SK-N-SH treated with all-trans-retinoic acid at 6 μM for 48 hours (cell line): ENCODE measurements around the gene FLNC.

Source experiments
- OSR1 ChIP-seq: fragments of 250-450 bp; sonication (Bioruptor Pico); IDR thresholded peaks from 2 replicates; pipeline ENCODE4 v1.8.0; 2022; ENCODE audit warnings: moderate library complexity, mild to moderate bottlenecking, inconsistent platforms
- TSHZ2 ChIP-seq: fragments of 250-450 bp; sonication (Bioruptor Pico); IDR thresholded peaks from 2 replicates; pipeline ENCODE4 v1.5.0; 2020; ENCODE audit warnings: mild to moderate bottlenecking, moderate library complexity
- ZFP30 ChIP-seq: fragments of 450-650 bp; formaldehyde crosslinking; IDR thresholded peaks from 2 replicates; pipeline ENCODE4 v1.5.0; 2022; ENCODE audit warnings: mild to moderate bottlenecking, moderate library complexity
- TF ChIP-seq, protein P1 (sequence below): fragments of 250-450 bp; sonication (Bioruptor Pico); IDR thresholded peaks from 2 replicates; pipeline ENCODE4 v1.5.1; 2021; ENCODE audit warnings: mild to moderate bottlenecking, moderate library complexity

DNA sequence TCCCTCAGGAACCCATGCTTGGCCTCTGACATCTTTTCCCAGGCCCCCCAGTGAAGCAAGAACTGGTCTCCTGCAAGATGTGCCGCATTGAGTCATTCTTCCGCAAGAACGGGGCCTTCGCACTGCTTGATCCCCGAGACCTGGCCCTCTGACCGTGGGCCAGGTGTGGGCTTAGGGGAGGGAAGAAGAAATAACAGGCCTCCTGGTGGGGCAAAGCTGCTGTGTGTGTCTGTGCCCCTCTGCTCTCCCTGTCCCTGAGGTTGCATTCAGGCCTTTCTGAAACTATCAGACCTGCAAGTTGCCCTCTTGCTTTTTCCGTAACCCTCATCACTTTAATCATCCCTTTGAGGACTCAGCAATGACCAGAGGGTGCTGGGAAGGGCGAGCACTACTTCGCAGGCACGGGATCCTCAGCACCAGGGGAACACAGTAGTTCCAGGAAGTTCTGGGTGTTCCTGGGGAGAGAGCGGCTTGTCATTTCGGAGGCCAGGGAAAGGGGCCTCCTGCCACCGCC is 38.5 kb downstream of the FLNC start:
- TF ChIP-seq OSR1 (no peak), TSHZ2 (CRISPR knock-in tag) (no peak), ZFP30 (CRISPR knock-in tag) (no peak)
- TF ChIP-seq, protein P1, sequence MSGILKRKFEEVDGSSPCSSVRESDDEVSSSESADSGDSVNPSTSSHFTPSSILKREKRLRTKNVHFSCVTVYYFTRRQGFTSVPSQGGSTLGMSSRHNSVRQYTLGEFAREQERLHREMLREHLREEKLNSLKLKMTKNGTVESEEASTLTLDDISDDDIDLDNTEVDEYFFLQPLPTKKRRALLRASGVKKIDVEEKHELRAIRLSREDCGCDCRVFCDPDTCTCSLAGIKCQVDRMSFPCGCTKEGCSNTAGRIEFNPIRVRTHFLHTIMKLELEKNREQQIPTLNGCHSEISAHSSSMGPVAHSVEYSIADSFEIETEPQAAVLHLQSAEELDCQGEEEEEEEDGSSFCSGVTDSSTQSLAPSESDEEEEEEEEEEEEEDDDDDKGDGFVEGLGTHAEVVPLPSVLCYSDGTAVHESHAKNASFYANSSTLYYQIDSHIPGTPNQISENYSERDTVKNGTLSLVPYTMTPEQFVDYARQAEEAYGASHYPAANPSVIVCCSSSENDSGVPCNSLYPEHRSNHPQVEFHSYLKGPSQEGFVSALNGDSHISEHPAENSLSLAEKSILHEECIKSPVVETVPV (CRISPR knock-in tag): no peak
